Activated CD4-positive, alpha-beta T cell treated with anti-CD3 and anti-CD28 coated beads for 36 hours (primary cell): ENCODE data around the gene BRMS1. TPM values are rescaled to one million over a fixed set of nuclear protein-coding genes. Genes with fewer than 3 reads are reported as not detected.
"Not testable (repeated sequence)": the region's sequence is repeated elsewhere in the genome, so short reads cannot be mapped to it uniquely, and the experiment has no call there.

Source experiments
- ATAC-seq: fragments of 200-7000 bp; cut with Tn5 transposase; one replicate; pipeline ENCODE4 v1.10.0; 2021; ENCODE audit warnings: mild to moderate bottlenecking, moderate library complexity
- CTCF ChIA-PET: fragments of 350-600 bp; sonication (Branson Sonifier 250); formaldehyde crosslinking; loops from one replicate; lab custom pipeline; 2021; ENCODE audit warnings: antibody characterized with exemption; lab: Charles Lee
- POLR2A ChIA-PET: fragments of 350-600 bp; sonication (Branson Sonifier 250); formaldehyde crosslinking; loops from one replicate; lab custom pipeline; 2021; ENCODE audit warnings: antibody characterized with exemption, inconsistent platforms; lab: Charles Lee
- DNase-seq: peaks from one replicate; pipeline ENCODE4 v3.0.0-alpha.2; 2020
- H3K27ac Mint-ChIP-seq: one replicate; pipeline ENCODE4 v1.8.0; 2021; ENCODE audit warnings: mixed read lengths
- H3K27me3 Mint-ChIP-seq: one replicate; pipeline ENCODE4 v1.8.0; 2021; ENCODE audit warnings: mixed read lengths
- H3K36me3 Mint-ChIP-seq: one replicate; pipeline ENCODE4 v1.8.0; 2021; ENCODE audit warnings: low read depth, mixed read lengths
- H3K4me1 Mint-ChIP-seq: one replicate; pipeline ENCODE4 v1.8.0; 2021; ENCODE audit warnings: mixed read lengths
- H3K4me3 Mint-ChIP-seq: one replicate; pipeline ENCODE4 v1.8.0; 2021; ENCODE audit warnings: mild to moderate bottlenecking, moderate library complexity, mixed read lengths
- H3K9me3 Mint-ChIP-seq: one replicate; pipeline ENCODE4 v1.8.0; 2021; ENCODE audit warnings: low read depth, mixed read lengths
- intact Hi-C, 2 experiments: fragments of 100-400 bp; cut with DNase I in 1 of 2; cut with micrococcal nuclease in 1 of 2; formaldehyde crosslinking; loops; one replicate each; pipeline versions ENCODE4 v1.14.2 to v1.15.1; 2022 to 2024; cut with DNase I, micrococcal nuclease
- total RNA-seq, 2 experiments: library from RNA; stranded (reverse); gene quantifications; one replicate each; pipeline ENCODE4 v1.2.3, GENCODE V29; 2021

BRMS1 gene
- total RNA-seq, 2 experiments from 2014 or later, result 29.2 to 30.2 TPM

DNA sequence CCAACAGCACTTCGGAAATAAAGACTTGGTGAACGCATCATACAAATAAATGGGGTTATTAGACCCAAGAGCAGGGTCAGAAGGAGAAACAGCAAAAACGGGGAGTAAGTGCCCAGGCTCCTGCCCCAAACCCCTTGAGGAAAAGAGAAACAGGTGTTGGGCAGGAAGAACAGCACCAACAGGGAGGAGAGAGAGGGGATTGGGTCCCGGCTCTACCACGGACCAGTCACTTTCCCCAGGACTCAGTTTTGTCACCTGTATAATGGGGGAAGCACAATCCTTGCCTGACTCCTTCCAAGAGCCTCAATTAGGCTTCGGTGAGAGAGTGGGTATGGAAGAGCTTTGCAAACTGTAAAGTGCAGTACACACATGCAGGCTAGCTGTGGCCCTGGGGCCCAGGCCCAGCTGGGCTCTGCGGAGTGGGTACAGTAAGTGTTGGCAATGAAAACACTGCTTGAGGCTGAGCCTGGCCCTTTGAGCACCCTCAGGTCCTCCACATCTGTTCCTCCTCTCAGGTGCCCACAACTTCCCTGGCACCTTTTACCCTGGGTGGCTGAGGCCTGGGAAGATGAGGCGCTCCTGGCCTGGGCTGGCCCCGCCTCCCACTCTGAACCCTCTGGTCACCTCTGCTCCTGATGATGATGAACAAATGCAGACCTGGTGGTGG is 17.7 kb upstream of the BRMS1 start:
- no peaks in the 10 kb centered on the region for H3K27me3 Mint-ChIP-seq
- H3K9me3 Mint-ChIP-seq, result no peaks in the 10 kb centered on the region
- no peak for DNase-seq
- no peak overlapping the region for H3K27ac Mint-ChIP-seq
- ChIA-PET POLR2A (interaction anchor here (0.7 kb wide), 1 partner anchor 16 kb away, joined by 3 read pairs; no protein-coding TSS in a partner anchor), CTCF (interaction anchor here (0.7 to 3.2 kb wide), 8 partner anchors 10 to 76 kb away, joined by 3 to 20 read pairs (median 6); partner anchors contain the start of genes B4GAT1 and MRPL11)
- peaks cover 21% of the 10 kb centered on the region for H3K36me3 Mint-ChIP-seq
- intact Hi-C loops, result no loop called here
- no peak overlapping the region for H3K4me3 Mint-ChIP-seq
- no peaks in the 10 kb centered on the region for H3K4me1 Mint-ChIP-seq
- ATAC-seq, result no peak

DNA sequence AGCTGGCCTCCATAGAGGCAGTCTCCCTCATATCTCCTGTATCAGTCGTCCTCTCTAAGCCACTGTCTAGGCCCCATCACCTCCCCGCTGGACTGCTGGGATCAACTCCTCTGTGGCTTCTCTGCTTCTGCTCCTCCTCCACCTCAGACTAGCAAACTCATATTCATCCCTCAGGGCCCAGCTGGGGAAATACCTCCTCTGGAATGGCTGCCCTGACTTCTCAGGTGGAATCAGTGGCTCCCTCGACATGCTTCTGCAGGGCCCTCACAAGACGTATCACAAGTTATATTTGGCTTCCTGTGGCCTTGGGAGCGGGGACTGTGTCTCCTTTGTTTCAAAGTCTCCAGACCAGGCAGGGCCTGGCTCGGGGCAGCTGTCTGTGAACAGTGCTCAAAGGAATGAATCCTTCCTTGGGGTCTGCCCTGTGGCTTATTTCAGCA is 16.6 kb upstream of the BRMS1 start:
- Mint-ChIP-seq H3K27me3 (no peaks in the 10 kb centered on the region), H3K36me3 (peaks cover 21% of the 10 kb centered on the region), H3K27ac (no peak overlapping the region), H3K9me3 (no peaks in the 10 kb centered on the region), H3K4me1 (no peaks in the 10 kb centered on the region), H3K4me3 (no peak overlapping the region)
- no peak for ATAC-seq
- intact Hi-C loops, result no loop called here
- ChIA-PET POLR2A (no interaction called here), CTCF (interaction anchor here (0.5 to 1.0 kb wide), 4 partner anchors 13 to 319 kb away, joined by 3 to 5 read pairs (median 3); no protein-coding TSS in a partner anchor)
- no peak for DNase-seq

- Mint-ChIP-seq H3K27me3 (no peaks in the 10 kb centered on the region), H3K36me3 (peaks cover 19% of the 10 kb centered on the region), H3K4me1 (no peaks in the 10 kb centered on the region), H3K9me3 (no peaks in the 10 kb centered on the region), H3K27ac (no peak overlapping the region), H3K4me3 (no peak overlapping the region)
- intact Hi-C loops, result no loop called here
- DNase-seq, result no peak
- CTCF ChIA-PET, result no interaction called here
- POLR2A ChIA-PET, result no interaction called here
- no peak for ATAC-seq
Measured at GRCh38 chr11:66360406-66361073, 15.6 kb upstream of the BRMS1 start.

DNA sequence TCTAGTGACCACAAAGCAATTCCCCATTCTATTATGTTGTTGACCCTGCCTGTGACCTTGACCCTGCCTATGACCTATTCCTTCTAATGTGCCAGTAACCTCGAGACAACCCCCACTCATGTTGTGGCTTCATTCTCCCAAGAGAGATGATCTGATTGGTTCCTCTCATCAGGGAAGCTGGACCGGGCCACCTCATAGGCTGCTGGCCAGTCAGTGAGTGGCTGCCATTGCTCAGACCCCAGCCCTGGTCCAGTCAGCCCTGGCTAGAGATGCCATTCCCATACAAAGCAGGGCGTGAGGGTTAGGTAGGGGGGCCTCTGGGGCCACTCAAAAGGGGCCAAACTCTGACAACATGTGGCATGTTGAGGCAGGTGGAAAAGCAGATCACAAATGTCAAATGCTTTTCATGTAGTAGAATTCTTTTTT is 14.8 kb upstream of the BRMS1 start:
- CTCF ChIA-PET, result no interaction called here
- intact Hi-C loops, result no loop called here
- ATAC-seq (no peak), DNase-seq (no peak)
- no peak overlapping the region for H3K27ac Mint-ChIP-seq
- no peak overlapping the region for H3K4me3 Mint-ChIP-seq
- no peaks in the 10 kb centered on the region for H3K4me1 Mint-ChIP-seq
- POLR2A ChIA-PET, result no interaction called here
- no peaks in the 10 kb centered on the region for H3K27me3 Mint-ChIP-seq
- peaks cover 17% of the 10 kb centered on the region for H3K36me3 Mint-ChIP-seq
- no peaks in the 10 kb centered on the region for H3K9me3 Mint-ChIP-seq

GRCh38 chr11:66350560-66351235 is 5.8 kb upstream of the BRMS1 start:
- not testable (repeated sequence) for H3K4me3 Mint-ChIP-seq

GRCh38 chr11:66349084-66349386 is 4.1 kb upstream of the BRMS1 start:
- DNase-seq (no peak), ATAC-seq (no peak)
- H3K36me3 Mint-ChIP-seq, result peaks cover 7% of the 10 kb centered on the region
- ChIA-PET CTCF (interaction anchor here (0.6 to 5.0 kb wide), 2 partner anchors 15 to 40 kb away, joined by 3 to 20 read pairs; no protein-coding TSS in a partner anchor), POLR2A (no interaction called here)
- intact Hi-C loops, result loop anchor here in 1 of 2 experiments (5.0 kb wide), 2 partner anchors 277 to 328 kb away; partner anchors contain the start of genes PACS1 and RBM4B
- no peaks in the 10 kb centered on the region for H3K9me3 Mint-ChIP-seq
- peaks cover 28% of the 10 kb centered on the region for H3K4me1 Mint-ChIP-seq
- no peak overlapping the region for H3K27ac Mint-ChIP-seq
- peak overlapping the region; percentile 85 for H3K4me3 Mint-ChIP-seq
- peaks cover 3% of the 10 kb centered on the region for H3K27me3 Mint-ChIP-seq

More at GRCh38 chr11:66350560-66351235, 5.8 kb upstream of the BRMS1 start:
- H3K9me3 Mint-ChIP-seq, intact Hi-C loops, ATAC-seq, H3K27me3 Mint-ChIP-seq, POLR2A ChIA-PET, H3K27ac Mint-ChIP-seq, H3K36me3 Mint-ChIP-seq: not testable (repeated sequence)
- DNase-seq, result peak; percentile 2
- CTCF ChIA-PET, result interaction anchor here (1.0 to 5.0 kb wide), 4 partner anchors 14 to 67 kb away, joined by 3 to 20 read pairs (median 4); partner anchors contain the start of gene SLC29A2
- H3K4me1 Mint-ChIP-seq, result peaks cover 18% of the 10 kb centered on the region

GRCh38 chr11:66347425-66348276 is 2.7 kb upstream of the BRMS1 start, which contains the start of gene B4GAT1:
Gene B4GAT1 (minus strand): TSS chr11:66347629. CDS start chr11:66347545, 84 bp downstream.
- H3K27ac Mint-ChIP-seq, result peak within 1 kb of the TSS; percentile 90
- peak; percentile 93 for DNase-seq
- CTCF ChIA-PET, result interaction anchor here (0.6 to 5.0 kb wide), 7 partner anchors 14 to 488 kb away, joined by 3 to 20 read pairs (median 4); no protein-coding TSS in a partner anchor
- intact Hi-C loops, result loop anchor here (1.0 to 5.0 kb wide), 6 partner anchors 35 to 771 kb away; partner anchors contain the start of genes CCDC87 (in 1 of the 2), CCS (in 1 of the 2), KDM2A (in 1 of the 2) and PACS1 (in 1 of the 2)
- peaks cover 10% of the 10 kb centered on the region for H3K36me3 Mint-ChIP-seq
- peak within 1 kb of the TSS; percentile 93 for H3K4me3 Mint-ChIP-seq
- peaks cover 41% of the 10 kb centered on the region for H3K4me1 Mint-ChIP-seq
- peaks cover 3% of the 10 kb centered on the region for H3K27me3 Mint-ChIP-seq
- POLR2A ChIA-PET, result interaction anchor here (0.6 to 1.1 kb wide), 3 partner anchors 12 to 119 kb away, joined by 3 read pairs; partner anchors contain the start of gene PELI3
- ATAC-seq, result peak; percentile 63
- H3K9me3 Mint-ChIP-seq, result no peaks in the 10 kb centered on the region

- POLR2A ChIA-PET, result interaction anchor here (0.6 kb wide), 1 partner anchor 15 kb away, joined by 3 read pairs; no protein-coding TSS in a partner anchor
- Mint-ChIP-seq H3K4me1 (peaks cover 42% of the 10 kb centered on the region), H3K4me3 (peak overlapping the region; percentile 93), H3K36me3 (peaks cover 11% of the 10 kb centered on the region), H3K27ac (peak overlapping the region; percentile 80), H3K27me3 (peaks cover 3% of the 10 kb centered on the region), H3K9me3 (no peaks in the 10 kb centered on the region)
- CTCF ChIA-PET, result interaction anchor here (0.6 to 5.0 kb wide), 6 partner anchors 18 to 284 kb away, joined by 3 to 20 read pairs (median 8); partner anchors contain the start of gene SLC29A2
- intact Hi-C loops, result loop anchor here (1.0 to 5.0 kb wide), 5 partner anchors 34 to 772 kb away; partner anchors contain the start of genes KDM2A (in 1 of the 2), PACS1 (in 1 of the 2), RBM4B (in 1 of the 2) and SF3B2 (in 1 of the 2)
- ATAC-seq (no peak), DNase-seq (no peak)
Measured at GRCh38 chr11:66346476-66347424, 1.8 kb upstream of the BRMS1 start.

GRCh38 chr11:66345316-66345649 is 379 bp upstream of the BRMS1 start:
- H3K4me3 Mint-ChIP-seq, result peak overlapping the region; percentile 93
- peaks cover 3% of the 10 kb centered on the region for H3K27me3 Mint-ChIP-seq
- peaks cover 16% of the 10 kb centered on the region for H3K36me3 Mint-ChIP-seq
- peak; percentile 11 for ATAC-seq
- no peak for DNase-seq
- no peaks in the 10 kb centered on the region for H3K9me3 Mint-ChIP-seq
- peaks cover 45% of the 10 kb centered on the region for H3K4me1 Mint-ChIP-seq
- ChIA-PET POLR2A (interaction anchor here (0.8 kb wide), 1 partner anchor 27 kb away, joined by 3 read pairs; the partner anchor contains the start of gene SLC29A2), CTCF (interaction anchor here (1.1 to 2.6 kb wide), 8 partner anchors 11 to 486 kb away, joined by 3 to 12 read pairs (median 6); partner anchors contain the start of gene SLC29A2)
- H3K27ac Mint-ChIP-seq, result peak overlapping the region; percentile 90
- intact Hi-C loops, result loop anchor here (1.0 to 5.0 kb wide), 11 partner anchors 9 to 632 kb away; partner anchors contain the start of genes DPP3 (in 1 of the 2), KAT5 (in 1 of the 2), PACS1 (in 1 of the 2) and PELI3 (in 1 of the 2)
